Measurements from ENCODE around the gene ALK.
"Not testable (repeated sequence)": the region's sequence is repeated elsewhere in the genome, so short reads cannot be mapped to it uniquely, and the experiment has no call there.

The ALK gene

DNA sequence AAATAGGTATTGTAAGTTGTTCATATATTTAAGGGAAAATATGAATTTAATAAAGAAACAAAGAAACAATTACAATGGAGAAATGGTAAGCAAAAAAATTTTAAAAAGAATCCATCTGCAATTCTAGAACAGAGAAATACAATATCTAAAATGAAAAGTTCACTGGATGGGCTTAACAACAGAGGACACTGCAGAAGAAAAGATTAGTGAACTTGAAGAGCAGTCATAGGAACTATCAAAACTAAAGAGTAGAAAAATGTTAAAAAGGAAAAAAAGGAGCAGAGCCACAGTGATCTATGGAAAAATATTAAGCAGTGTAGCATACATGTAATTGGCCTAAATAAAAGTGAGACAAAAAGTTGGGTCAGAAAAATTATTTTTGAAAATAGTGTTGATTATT is 83.5 kb downstream of the ALK start:
- no peak for DNase-seq

- DNase-seq, result no peak
Observed at GRCh38 chr2:29834624-29835023, 86.8 kb downstream of the ALK start.

GRCh38 chr2:29834036-29834540 is 87.3 kb downstream of the ALK start:
- no peak for DNase-seq

GRCh38 chr2:29831560-29831959 is 89.8 kb downstream of the ALK start:
- DNase-seq, result no peak

DNA sequence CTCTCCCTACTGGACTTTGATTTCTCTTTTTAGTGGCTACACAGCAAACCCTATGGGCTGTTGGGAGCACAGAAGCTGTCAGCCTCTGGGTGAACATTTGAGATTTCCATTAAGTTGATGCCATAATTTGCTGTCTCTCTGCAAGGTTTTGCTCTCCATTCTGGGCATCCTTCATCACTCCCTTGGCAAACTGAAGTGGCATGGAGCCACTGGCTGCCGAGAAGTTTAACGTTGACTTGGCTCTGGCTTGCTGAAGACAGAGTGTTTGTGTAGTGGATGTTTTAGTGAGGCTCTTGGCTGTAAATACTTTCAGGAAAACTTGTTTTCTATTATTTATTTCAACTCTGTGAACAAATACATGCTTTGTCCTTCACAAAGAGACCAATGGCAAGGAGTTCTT is 91.5 kb downstream of the ALK start:
- no peak for DNase-seq

GRCh38 chr2:29824145-29824544 is 97.2 kb downstream of the ALK start:
- DNase-seq, result not testable (repeated sequence)

GRCh38 chr2:29821591-29821990 is 99.8 kb downstream of the ALK start:
- no peak for DNase-seq

GRCh38 chr2:29819570-29819969 is 101.8 kb downstream of the ALK start:
- no peak for DNase-seq

GRCh38 chr2:29817801-29818680 is 103.3 kb downstream of the ALK start:
- DNase-seq, result no peak

GRCh38 chr2:29817299-29817698 is 104.1 kb downstream of the ALK start:
- no peak for DNase-seq

DNA sequence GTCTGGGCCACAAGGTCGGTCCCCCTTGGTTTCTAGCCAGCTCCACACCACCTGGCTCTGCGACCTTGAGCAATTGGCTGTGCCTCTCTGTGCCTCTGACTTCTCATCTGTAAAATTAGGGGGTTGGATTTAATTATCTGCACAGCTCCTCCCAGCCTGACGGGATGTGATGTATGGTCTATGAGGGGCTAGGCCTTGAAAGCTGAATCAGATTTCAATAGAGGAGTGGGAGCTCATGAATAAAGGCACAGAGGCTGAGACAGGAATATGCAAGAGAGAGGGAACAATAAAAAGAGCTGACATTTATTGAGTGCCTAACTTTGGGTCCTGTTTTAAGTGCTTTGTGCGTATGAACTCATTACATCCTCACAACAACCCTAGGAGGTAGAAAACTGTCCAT is 104.7 kb downstream of the ALK start:
- DNase-seq, result no peak

- DNase-seq, result no peak
Observed at GRCh38 chr2:29811378-29811777, 110.0 kb downstream of the ALK start.

DNA sequence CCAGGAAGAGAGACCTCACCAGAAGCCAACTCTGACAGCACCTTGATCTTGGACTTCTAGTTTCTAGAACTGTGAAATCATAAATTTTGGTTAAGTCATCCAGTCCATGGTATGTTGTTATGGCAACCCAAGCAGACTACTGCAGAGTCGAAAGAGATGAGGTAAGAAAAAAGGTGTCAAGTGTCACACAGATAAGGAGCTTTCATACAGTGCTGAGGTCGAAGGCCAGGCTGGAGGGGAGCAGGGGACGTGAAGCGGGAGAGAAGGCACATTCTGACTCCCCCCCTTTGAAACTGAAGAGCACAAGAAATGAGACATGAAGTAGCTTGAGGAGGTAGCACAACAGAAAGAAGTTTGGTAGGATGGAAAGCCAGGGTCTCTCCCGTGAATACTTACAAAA is 110.4 kb downstream of the ALK start:
- DNase-seq, result no peak

DNA sequence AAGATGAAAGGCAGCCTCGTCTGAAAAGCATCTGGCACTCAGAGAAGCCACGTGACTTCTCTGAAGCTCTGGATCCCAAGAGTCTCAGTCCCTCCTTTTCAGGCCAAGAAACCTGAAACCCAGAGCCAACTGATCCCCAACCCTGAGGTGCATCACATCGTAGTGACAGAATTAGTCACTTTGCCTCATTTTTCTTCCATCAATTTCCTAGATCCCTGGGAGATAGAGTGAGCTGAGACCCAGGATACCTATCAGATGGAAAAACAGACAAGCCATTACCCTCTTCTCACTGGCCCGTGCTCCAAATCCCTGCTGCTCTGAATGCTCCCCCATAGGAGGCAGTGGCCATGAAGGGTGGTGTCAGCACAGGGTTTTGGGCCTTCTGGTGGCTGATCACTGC is 113.1 kb downstream of the ALK start:
- no peak for DNase-seq

DNA sequence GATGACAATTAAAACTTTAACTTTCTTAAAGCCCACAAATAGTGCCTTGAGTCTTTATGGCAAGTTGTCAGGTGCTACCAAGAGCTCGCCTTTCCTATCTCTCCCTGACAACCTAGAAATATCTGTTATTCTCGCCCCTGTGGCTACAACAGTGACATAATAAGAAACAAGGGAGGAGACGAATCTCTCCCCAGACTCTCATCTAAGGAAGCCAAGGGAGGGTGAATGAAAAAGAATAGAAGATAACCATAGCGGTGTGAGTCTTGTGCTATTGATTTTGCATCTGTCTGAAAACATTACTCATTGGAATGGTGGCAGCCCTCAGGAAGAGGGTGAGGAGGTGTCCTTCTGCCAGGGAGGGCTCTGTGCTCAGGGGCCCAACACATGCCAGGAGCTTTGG is 114.3 kb downstream of the ALK start:
- no peak for DNase-seq

- no peak for DNase-seq
Observed at GRCh38 chr2:29806461-29806860, 114.9 kb downstream of the ALK start.

GRCh38 chr2:29804671-29805070 is 116.7 kb downstream of the ALK start:
- no peak for DNase-seq

DNA sequence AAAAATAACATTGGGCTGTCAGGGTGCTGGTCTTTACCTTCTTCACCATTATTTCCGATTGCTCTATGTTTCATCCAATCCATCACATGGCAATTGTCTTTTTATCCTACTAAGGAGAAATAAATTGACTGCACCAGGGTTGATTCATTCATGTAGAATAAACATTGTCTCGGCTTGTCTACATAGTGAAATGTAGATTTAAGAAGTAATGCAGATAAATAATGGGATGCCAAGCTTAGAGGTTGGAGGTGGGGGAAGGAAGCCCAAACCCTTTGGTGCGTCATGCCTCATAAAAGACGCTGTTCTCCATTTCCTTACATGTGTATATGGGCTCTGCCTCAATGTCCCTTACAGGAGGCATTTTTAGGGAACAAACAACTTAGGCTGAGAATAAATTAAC is 117.8 kb downstream of the ALK start:
- no peak for DNase-seq

GRCh38 chr2:29802986-29803385 is 118.4 kb downstream of the ALK start:
- DNase-seq, result no peak

- no peak for DNase-seq
Observed at GRCh38 chr2:29799628-29800027, 121.8 kb downstream of the ALK start.

- DNase-seq, result no peak
Observed at GRCh38 chr2:29797916-29798315, 123.5 kb downstream of the ALK start.

GRCh38 chr2:29796446-29796845 is 124.9 kb downstream of the ALK start:
- DNase-seq, result no peak

- DNase-seq, result no peak
Observed at GRCh38 chr2:29789911-29790485, 131.4 kb downstream of the ALK start.
